Neural progenitor cell (in vitro differentiated cells): Measurements from ENCODE around the gene FBXO15.

ENCODE experiments used
- EZH2 ChIP-seq: fragments of 200-600 bp; sonication (generic); IDR thresholded peaks from 2 replicates; pipeline ENCODE4 v1.6.1; 2017; ENCODE audit warnings: antibody characterized with exemption, mild to moderate bottlenecking, moderate library complexity
- TF ChIP-seq, protein P1 (sequence below): fragments of 200-600 bp; sonication (generic); IDR thresholded peaks from 2 replicates; pipeline ENCODE4 v1.5.1; 2017; ENCODE audit warnings: antibody characterized with exemption, mild to moderate bottlenecking

DNA sequence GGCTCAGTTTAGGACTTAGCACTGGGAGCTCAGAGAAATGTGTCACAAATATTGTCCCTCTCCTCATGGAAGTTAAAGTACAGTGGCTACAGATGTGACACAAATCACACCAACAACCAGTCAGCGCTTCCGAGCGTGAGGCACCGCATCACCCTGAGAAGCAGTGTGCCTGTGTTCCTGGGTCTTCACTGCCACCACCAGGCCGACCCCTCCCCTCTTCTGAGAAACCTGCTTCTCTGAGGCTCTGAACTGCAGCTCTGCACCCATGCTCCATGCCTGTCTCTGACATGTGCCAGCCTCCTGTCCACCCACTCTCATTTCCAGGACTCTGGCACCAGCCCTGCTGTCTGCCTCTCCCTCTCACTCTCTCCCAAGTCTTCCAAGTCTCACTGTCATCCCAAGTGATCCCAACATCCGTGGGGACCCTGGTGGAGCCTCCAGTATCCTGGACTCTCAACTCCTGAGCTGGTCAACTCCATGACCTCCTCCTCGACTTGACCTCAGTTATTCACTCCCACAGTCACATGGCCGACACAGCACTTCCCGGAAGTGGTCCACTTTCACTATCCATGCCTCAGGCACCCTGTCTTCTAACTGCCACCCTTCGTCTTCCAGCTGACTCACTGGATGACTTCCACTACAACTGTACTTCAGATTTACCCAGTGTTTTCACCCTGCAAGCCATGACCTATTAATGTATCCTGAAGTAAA, 73.5 kb downstream of the FBXO15 start:
- TF ChIP-seq, protein P1, sequence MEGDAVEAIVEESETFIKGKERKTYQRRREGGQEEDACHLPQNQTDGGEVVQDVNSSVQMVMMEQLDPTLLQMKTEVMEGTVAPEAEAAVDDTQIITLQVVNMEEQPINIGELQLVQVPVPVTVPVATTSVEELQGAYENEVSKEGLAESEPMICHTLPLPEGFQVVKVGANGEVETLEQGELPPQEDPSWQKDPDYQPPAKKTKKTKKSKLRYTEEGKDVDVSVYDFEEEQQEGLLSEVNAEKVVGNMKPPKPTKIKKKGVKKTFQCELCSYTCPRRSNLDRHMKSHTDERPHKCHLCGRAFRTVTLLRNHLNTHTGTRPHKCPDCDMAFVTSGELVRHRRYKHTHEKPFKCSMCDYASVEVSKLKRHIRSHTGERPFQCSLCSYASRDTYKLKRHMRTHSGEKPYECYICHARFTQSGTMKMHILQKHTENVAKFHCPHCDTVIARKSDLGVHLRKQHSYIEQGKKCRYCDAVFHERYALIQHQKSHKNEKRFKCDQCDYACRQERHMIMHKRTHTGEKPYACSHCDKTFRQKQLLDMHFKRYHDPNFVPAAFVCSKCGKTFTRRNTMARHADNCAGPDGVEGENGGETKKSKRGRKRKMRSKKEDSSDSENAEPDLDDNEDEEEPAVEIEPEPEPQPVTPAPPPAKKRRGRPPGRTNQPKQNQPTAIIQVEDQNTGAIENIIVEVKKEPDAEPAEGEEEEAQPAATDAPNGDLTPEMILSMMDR: no peak
- TF ChIP-seq EZH2: no peak
